ENCODE measurements around the gene SMARCA2. TPM values are rescaled to one million over a fixed set of nuclear protein-coding genes. Genes with fewer than 3 reads are reported as not detected.

SMARCA2 gene
- total RNA-seq, 1 donor from 2014 or later: 191 TPM

DNA sequence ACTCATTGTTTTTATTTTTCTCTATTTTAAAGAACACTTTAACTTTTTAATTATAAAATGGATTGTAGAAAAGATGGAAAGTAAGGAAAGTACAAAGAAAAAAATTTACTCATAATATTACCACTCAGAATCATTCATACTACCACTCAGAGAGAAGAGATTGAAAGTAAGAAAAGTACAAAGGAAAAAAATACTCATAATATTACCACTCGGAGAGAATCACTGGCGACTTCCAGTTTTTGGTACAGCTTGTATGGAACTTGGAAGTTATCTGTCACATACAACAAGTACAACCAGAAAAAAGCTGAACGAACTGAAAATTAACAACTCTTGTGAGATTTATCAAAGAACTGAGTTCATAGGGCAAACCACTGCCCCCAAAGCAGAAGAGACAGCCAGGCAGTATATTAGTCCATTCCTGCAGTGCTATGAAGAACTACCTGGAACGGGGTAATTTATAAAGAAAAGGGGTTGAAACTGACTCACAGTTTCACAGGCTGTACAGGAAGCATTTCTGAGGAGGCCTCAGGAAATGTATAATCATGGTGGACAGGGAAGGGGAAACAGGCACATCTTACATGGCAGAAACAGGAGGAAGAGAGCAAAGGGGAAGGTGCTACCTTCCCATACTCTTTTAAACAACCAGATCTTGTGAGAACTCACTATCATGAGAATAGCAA lies 183.9 kb downstream of the SMARCA2 start:
- intact Hi-C loops (cut with micrococcal nuclease): no loop called here

- intact Hi-C loops (cut with micrococcal nuclease): no loop called here
These were observed 185.1 kb downstream of the SMARCA2 start for GRCh38 chr9:2199999-2200796.

DNA sequence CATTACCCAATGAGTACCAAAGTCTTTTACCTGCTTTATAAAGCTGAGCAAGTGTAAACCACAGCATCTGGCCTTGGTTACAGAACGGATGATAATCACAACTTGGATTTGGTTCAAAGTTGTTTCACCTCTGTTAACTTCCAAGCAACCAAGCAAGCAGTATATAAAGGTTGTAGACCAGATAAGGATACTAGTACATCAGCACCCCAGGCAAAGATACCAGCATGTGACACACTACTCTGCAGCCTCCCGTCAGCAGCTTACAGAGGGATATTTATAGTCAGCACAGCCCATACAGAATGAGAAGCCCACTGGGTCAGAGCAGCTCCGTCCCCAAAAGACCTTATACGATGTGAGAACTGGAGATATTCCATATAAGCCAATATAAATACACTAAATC lies 193.3 kb downstream of the SMARCA2 start:
- intact Hi-C loops (cut with micrococcal nuclease): no loop called here

DNA sequence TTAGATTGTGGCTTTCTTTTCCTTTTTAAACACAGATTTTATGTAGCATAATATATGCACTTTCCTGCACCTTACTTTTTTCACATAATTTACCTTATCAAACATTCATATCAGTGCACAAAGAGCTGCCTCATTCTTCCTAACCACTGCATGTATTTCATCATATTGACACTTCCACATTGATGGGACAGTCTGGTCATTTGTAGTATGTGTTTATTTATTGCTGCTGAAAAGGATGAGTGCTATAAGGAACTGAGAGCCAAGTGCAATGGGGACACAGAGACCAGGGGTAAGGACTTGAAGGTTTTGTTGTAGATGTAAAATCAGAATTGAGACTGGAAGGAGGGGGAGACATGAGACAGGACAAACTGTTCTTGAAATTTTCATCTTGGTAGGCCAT lies 193.8 kb downstream of the SMARCA2 start:
- intact Hi-C loops (cut with micrococcal nuclease): no loop called here

DNA sequence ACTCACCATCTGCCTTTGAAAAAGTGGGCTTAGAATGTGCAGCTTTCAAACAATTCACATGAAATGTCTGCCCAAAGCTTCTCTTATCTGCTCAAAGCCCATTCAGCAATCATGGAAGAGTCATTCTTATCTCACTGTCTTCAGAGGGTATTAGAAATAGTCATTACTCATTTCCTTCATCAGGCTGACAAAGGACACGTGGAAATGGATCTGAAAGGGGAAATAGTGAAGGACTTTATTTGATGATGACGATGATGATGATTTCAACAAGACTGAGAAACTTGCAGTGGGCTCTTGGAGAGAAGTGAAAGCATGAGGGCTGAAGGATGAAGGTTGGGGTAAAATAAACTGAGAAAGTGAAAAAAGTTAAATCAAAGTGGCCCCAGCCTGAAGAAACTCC lies 194.3 kb downstream of the SMARCA2 start:
- intact Hi-C loops (cut with micrococcal nuclease): no loop called here

- intact Hi-C loops (cut with micrococcal nuclease): no loop called here
These were observed 195.1 kb downstream of the SMARCA2 start for GRCh38 chr9:2210201-2210600.

- intact Hi-C loops (cut with micrococcal nuclease): no loop called here
These were observed 198.8 kb downstream of the SMARCA2 start for GRCh38 chr9:2213830-2214468.

- intact Hi-C loops (cut with micrococcal nuclease): no loop called here
These were observed 199.6 kb downstream of the SMARCA2 start for GRCh38 chr9:2214707-2215106.

- intact Hi-C loops (cut with micrococcal nuclease): no loop called here
These were observed 200.8 kb downstream of the SMARCA2 start for GRCh38 chr9:2215921-2216441.

GRCh38 chr9:2216591-2216990 lies 201.4 kb downstream of the SMARCA2 start:
- intact Hi-C loops (cut with micrococcal nuclease): no loop called here

DNA sequence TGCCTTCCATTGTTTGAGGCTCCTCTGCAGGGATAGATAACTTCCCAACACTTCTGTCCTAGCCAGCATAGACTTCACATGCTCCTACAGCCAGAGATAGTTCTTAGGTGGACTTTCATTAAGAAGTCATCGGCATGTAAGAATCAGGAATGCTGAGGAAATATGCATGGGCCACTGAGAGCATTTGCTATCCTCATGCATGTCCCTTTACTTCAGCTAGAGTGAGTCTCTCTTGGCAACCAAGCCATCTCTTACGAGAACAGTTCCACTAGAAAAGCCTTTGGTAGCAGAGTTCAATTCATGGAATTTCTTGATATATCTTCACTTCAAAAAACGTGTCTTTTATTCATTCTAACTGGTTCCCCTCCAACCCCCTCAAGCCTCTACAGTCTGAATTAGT lies 202.4 kb downstream of the SMARCA2 start:
- intact Hi-C loops (cut with micrococcal nuclease): no loop called here

DNA sequence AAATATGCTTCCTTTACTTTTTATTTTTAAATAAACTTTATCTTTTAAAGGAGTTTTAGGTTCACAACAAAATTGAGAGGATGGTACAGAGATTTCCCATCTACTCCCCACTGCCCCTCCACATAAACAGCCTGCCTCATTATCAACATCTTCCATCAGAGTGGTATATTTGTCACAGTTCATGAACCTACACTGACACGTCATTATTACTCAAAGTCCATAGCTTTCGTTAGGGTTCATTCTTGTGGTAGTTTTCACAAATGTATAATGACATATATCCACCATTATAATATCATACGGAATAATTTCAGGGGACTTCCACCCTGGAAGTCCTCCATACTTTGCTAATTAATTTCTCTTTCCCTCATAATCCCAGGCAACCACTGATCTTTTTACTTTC lies 204.9 kb downstream of the SMARCA2 start:
- intact Hi-C loops (cut with micrococcal nuclease): no loop called here

- intact Hi-C loops (cut with micrococcal nuclease): no loop called here
These were observed 212.2 kb downstream of the SMARCA2 start for GRCh38 chr9:2227144-2227867.

GRCh38 chr9:2228132-2228531 lies 213.0 kb downstream of the SMARCA2 start:
- intact Hi-C loops (cut with micrococcal nuclease): no loop called here

- intact Hi-C loops (cut with micrococcal nuclease): no loop called here
These were observed 213.5 kb downstream of the SMARCA2 start for GRCh38 chr9:2228641-2229040.

DNA sequence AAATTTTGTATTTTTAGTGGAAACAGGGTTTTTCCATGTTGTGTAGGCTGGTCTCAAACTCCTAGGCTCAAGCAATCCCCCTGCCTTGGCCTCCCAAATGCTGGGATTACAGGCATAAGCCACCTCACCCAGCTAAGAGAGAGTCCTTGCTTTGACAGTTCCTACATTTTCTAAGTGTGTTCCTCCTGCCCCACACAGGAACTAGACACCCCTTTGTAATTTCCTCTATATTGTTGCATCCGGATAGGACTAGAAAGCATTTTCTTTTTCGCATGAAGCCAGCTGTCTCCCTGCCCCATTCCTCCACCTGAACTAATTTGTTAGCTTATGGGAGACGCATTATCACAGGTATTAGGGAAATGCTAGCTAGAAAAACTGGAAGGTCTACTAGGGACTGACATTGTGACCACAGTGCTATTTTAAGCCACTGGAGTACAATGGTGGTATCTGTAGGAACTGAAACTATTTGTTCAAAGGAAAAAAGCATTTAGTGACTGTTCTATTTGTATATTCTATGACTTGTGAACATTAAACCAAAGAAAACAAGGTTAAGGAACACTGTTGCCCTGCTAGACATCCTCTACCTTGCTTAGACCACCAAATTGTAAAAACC lies 214.1 kb downstream of the SMARCA2 start:
- intact Hi-C loops (cut with micrococcal nuclease): no loop called here

DNA sequence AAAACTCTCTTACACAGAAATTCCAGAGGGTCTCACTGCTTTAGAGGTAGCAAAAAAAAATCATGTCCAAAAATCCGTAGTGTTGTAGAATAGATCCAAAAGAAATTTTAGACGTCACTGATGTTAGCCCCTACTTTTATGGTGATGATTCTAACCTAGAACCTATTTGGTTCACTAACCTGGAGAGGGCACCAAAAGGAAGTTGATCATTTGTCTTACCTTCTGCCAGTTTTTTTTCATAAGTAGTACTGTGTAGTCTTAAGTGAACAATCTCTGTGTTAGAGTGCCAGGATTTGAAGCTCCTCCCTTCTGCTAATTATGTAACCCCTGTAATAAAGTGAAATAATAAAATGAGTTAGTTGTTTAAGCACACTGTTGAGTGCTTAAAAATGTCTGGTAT lies 215.2 kb downstream of the SMARCA2 start:
- intact Hi-C loops (cut with micrococcal nuclease): no loop called here

DNA sequence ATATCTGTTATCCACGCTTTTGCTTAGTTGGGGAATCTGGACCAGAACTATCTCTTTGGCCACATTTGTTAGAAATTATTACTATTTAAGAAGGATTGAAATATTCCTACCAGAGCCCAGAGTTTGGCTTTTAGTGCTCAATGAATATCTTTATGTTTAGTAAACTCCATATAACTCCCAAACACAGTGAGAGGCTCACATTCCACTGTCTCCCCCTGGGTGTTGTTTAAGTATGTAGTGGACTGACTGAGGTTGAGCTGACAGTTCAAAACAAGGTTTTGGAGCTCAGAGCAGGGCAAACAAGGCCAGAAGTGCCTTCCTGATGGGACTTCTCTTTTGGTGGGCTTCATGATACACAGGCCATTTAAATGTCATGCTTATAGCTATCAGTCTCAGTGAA lies 216.0 kb downstream of the SMARCA2 start:
- intact Hi-C loops (cut with micrococcal nuclease): no loop called here

DNA sequence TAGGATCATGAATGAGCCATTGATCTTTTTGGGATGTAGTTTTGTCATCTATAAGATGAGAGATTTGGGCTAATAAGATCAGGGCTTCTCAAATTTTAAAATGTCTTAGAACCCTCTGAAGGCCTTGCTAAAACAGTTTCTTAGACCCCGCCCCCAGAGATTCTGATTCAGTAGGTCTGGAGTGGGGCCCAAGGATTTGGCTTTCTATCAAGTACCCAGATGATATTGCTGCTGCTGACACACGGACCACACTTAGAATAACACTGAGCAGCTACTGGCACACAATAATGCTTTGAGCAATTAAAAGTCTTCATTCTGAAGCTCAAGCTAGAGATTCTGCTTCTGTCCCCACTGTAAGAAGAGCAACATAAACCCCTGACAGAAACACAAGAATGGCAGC lies 216.7 kb downstream of the SMARCA2 start:
- intact Hi-C loops (cut with micrococcal nuclease): no loop called here

GRCh38 chr9:2233274-2233673 lies 218.1 kb downstream of the SMARCA2 start:
- intact Hi-C loops (cut with micrococcal nuclease): no loop called here

GRCh38 chr9:2234371-2234893 lies 219.3 kb downstream of the SMARCA2 start:
- intact Hi-C loops (cut with micrococcal nuclease): no loop called here

Data from T-helper 2 cell treated with Interferon-gamma antibody and Interleukin-4, amounts not matched to agents 100 ng/mL and 5 ng/mL, for 36 hours (primary cell).